Measurements from ENCODE around the gene GPRC5B.

DNA sequence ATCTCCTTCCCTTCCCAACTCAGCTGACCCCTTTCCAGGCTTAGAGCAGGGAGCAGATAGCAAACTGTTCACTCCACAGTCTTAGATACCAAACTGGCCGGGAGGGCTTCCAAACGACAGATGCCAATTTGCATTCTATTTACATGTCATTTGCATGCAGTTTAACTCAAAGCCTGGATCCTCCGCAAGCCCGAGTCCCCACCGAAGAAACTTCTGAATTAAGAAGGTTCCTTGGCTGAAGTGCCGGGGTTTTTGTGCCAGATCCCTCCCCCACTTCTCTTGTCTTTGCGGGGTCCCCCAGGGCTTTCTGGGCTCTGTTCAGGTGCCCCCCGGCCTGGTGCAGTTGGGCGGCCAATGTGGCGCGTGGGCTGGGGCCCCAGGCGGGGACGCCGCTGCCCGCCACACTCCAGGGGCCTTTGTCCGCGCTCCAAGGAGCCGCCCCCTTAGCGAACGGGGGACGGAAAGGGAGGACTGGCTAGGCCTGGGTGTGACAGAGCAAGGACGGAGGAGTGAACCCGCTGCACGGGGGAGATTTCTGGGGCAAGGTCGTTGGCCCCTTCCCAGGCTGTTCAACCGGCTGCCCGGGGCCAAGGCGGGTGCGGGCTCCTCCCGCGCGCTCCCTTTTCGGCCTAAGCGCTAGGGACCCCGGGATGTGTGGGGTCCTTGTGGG is 1.2 kb downstream of the GPRC5B start:
- TF ChIP-seq SIN3A (IDR thresholded peaks at IDR 0.05; ENCODE audit: borderline replicate concordance, insufficient read depth, low read length) (no peak), FOXP2 (optimal IDR thresholded peaks at IDR 0.05; ENCODE audit: borderline replicate concordance, extremely low read depth, extremely low read length, insufficient read depth) (no peak), POLR2AphosphoS5 (IDR thresholded peaks at IDR 0.05; ENCODE audit: low read depth, low read length) (no peak), TAF1 (IDR thresholded peaks at IDR 0.05; ENCODE audit: borderline replicate concordance, insufficient read depth, low read length) (no peak)
- TF ChIP-seq, protein P1, sequence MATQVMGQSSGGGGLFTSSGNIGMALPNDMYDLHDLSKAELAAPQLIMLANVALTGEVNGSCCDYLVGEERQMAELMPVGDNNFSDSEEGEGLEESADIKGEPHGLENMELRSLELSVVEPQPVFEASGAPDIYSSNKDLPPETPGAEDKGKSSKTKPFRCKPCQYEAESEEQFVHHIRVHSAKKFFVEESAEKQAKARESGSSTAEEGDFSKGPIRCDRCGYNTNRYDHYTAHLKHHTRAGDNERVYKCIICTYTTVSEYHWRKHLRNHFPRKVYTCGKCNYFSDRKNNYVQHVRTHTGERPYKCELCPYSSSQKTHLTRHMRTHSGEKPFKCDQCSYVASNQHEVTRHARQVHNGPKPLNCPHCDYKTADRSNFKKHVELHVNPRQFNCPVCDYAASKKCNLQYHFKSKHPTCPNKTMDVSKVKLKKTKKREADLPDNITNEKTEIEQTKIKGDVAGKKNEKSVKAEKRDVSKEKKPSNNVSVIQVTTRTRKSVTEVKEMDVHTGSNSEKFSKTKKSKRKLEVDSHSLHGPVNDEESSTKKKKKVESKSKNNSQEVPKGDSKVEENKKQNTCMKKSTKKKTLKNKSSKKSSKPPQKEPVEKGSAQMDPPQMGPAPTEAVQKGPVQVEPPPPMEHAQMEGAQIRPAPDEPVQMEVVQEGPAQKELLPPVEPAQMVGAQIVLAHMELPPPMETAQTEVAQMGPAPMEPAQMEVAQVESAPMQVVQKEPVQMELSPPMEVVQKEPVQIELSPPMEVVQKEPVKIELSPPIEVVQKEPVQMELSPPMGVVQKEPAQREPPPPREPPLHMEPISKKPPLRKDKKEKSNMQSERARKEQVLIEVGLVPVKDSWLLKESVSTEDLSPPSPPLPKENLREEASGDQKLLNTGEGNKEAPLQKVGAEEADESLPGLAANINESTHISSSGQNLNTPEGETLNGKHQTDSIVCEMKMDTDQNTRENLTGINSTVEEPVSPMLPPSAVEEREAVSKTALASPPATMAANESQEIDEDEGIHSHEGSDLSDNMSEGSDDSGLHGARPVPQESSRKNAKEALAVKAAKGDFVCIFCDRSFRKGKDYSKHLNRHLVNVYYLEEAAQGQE (IDR thresholded peaks at IDR 0.05; ENCODE audit: insufficient read depth in 1 of 2, low read depth in 2 of 2, low read length in 2 of 2): no peak
